Activated naive CD8-positive, alpha-beta T cell treated with anti-CD3 and anti-CD28 coated beads, Interleukin-2, amount 50 U/mL, for 24 hours (primary cell): ENCODE measurements around the gene SEMA3A.
"Not testable (repeated sequence)": the region's sequence is repeated elsewhere in the genome, so short reads cannot be mapped to it uniquely, and the experiment has no call there.

Experiments
- ATAC-seq: fragments of 150-1000 bp; cut with Tn5 transposase; one replicate; pipeline ENCODE4 v1.10.0; 2021
- DNase-seq: peaks from one replicate; pipeline ENCODE4 v3.0.0; 2021
- H3K27ac Mint-ChIP-seq: one replicate; pipeline ENCODE4 v1.8.0; 2021; ENCODE audit warnings: mild to moderate bottlenecking, mixed read lengths
- H3K27me3 Mint-ChIP-seq: one replicate; pipeline ENCODE4 v1.8.0; 2021; ENCODE audit warnings: mixed read lengths
- H3K36me3 Mint-ChIP-seq: one replicate; pipeline ENCODE4 v1.8.0; 2021; ENCODE audit warnings: low read depth, mixed read lengths
- H3K4me1 Mint-ChIP-seq: one replicate; pipeline ENCODE4 v1.8.0; 2021; ENCODE audit warnings: mixed read lengths
- H3K4me3 Mint-ChIP-seq: one replicate; pipeline ENCODE4 v1.8.0; 2021; ENCODE audit warnings: mild to moderate bottlenecking, moderate library complexity, mixed read lengths
- H3K9me3 Mint-ChIP-seq: one replicate; pipeline ENCODE4 v1.8.0; 2021; ENCODE audit warnings: mixed read lengths

SEMA3A gene

GRCh38 chr7:84154991-84155781 is 39.4 kb downstream of the SEMA3A start:
- Mint-ChIP-seq H3K27me3 (no peaks in the 10 kb centered on the region), H3K9me3 (peaks cover 4% of the 10 kb centered on the region), H3K4me3 (no peak overlapping the region), H3K36me3 (no peaks in the 10 kb centered on the region), H3K27ac (no peak overlapping the region), H3K4me1 (no peaks in the 10 kb centered on the region)
- DNase-seq (no peak), ATAC-seq (no peak)

DNA sequence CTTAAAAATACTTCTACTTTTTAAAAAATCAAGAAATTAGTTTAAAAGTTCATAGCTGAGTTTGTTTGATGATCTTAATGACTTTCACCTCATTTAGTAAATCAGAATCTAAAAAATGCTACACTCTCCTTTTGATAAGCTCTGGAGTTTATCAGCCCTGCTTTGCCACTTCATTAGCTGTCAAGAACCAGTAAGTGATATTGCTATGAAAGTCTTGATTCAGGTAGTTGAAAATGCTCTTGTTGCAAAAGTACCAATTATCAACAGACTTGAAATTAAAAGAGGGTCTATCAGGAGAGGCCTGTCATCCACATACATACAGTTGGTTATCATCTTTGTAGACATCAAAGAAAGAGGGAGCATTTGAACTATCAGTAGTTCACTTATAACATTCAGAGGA is 41.6 kb downstream of the SEMA3A start:
- Mint-ChIP-seq H3K9me3 (peaks cover 4% of the 10 kb centered on the region), H3K27ac (no peak overlapping the region), H3K4me1 (no peaks in the 10 kb centered on the region), H3K36me3 (no peaks in the 10 kb centered on the region), H3K4me3 (no peak overlapping the region), H3K27me3 (no peaks in the 10 kb centered on the region)
- DNase-seq (no peak), ATAC-seq (no peak)

DNA sequence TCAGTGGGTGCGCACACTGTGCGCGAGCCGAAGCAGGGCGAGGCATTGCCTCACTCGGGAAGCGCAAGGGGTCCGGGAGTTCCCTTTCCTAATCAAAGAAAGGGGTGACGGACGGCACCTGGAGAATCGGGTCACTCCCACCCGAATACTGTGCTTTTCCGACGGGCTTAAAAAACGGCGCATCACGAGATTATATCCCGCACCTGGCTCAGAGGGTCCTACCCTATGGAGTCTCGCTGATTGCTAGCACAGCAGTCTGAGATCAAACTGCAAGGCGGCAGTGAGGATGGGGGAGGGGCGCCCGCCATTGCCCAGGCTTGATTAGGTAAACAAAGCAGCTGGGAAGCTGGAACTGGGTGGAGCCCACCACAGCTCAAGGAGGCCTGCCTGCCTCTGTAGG is 44.2 kb downstream of the SEMA3A start:
- not testable (repeated sequence) for DNase-seq, H3K4me1 Mint-ChIP-seq, H3K36me3 Mint-ChIP-seq, H3K9me3 Mint-ChIP-seq, ATAC-seq, H3K4me3 Mint-ChIP-seq, H3K27me3 Mint-ChIP-seq, H3K27ac Mint-ChIP-seq

DNA sequence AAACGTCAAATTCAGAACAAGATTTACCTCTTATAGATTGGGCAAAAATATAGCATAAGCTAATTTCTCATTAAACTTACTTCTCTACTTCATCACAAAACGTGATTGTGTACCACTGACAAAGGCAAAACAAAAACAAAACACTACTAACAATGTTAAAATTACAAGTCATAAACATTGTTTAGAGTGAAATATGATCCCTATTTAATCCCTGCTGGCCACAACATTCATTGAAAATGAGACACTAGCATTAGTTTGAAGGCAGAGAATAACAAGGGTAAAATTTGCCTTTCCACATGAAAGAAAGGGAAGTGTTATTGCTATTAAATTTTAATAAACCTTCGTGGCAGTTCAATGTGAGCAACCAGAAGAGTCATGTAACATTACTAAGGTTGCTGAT is 45.0 kb downstream of the SEMA3A start:
- Mint-ChIP-seq H3K4me3 (no peak overlapping the region), H3K27ac (no peak overlapping the region), H3K27me3 (no peaks in the 10 kb centered on the region), H3K9me3 (peaks cover 4% of the 10 kb centered on the region), H3K4me1 (no peaks in the 10 kb centered on the region), H3K36me3 (no peaks in the 10 kb centered on the region)
- no peak for ATAC-seq
- DNase-seq = no peak

DNA sequence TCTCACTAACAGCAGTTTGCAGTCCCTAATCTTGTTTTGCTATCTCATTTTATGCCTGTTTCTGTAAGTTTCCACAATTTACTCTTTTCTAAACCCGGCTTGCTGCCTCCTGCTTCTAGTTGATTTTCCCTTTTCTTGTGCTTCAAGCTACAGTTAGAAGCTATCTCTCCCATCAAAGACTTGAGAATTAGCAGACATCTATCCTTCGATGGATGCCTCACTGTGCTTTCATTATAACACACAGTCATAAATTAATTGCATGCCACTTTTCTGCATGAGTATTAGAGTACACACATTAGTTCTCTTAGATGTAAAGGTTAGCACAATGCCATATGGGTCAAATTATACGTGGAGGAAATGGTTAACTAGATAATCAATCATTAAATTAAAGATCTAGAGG is 48.7 kb downstream of the SEMA3A start:
- Mint-ChIP-seq H3K9me3 (no peaks in the 10 kb centered on the region), H3K36me3 (no peaks in the 10 kb centered on the region), H3K27me3 (no peaks in the 10 kb centered on the region), H3K27ac (no peak overlapping the region), H3K4me3 (no peak overlapping the region), H3K4me1 (no peaks in the 10 kb centered on the region)
- no peak for DNase-seq
- no peak for ATAC-seq

DNA sequence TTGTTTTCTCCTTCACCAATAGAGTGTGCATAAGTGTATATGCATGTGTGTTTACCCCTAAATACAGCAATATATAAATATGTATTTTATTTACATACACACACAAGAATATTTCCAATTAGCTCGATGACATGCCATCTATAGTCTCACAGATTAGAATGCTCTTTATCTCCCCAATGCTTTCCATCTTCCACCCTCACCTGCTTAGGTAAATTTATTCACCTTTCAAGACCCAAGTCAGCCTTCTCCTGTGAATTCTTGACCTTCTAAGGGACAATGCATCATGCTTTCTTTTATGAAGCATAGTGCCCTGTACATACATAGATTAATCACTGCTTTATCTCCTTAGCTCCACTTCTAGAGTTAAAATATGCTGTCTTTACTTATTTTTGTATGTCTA is 49.7 kb downstream of the SEMA3A start:
- DNase-seq (no peak), ATAC-seq (no peak)
- Mint-ChIP-seq H3K4me1 (no peaks in the 10 kb centered on the region), H3K4me3 (no peak overlapping the region), H3K36me3 (no peaks in the 10 kb centered on the region), H3K27ac (no peak overlapping the region), H3K27me3 (no peaks in the 10 kb centered on the region), H3K9me3 (no peaks in the 10 kb centered on the region)

- no peak for ATAC-seq
- Mint-ChIP-seq H3K4me3 (no peak overlapping the region), H3K36me3 (no peaks in the 10 kb centered on the region), H3K9me3 (no peaks in the 10 kb centered on the region), H3K27ac (no peak overlapping the region), H3K4me1 (no peaks in the 10 kb centered on the region), H3K27me3 (no peaks in the 10 kb centered on the region)
- no peak for DNase-seq
Measured at GRCh38 chr7:84144480-84144879, 50.1 kb downstream of the SEMA3A start.

GRCh38 chr7:84142726-84143125 is 51.9 kb downstream of the SEMA3A start:
- Mint-ChIP-seq H3K27ac (no peak overlapping the region), H3K9me3 (no peaks in the 10 kb centered on the region), H3K27me3 (no peaks in the 10 kb centered on the region), H3K4me3 (no peak overlapping the region), H3K36me3 (no peaks in the 10 kb centered on the region), H3K4me1 (no peaks in the 10 kb centered on the region)
- no peak for DNase-seq
- no peak for ATAC-seq

GRCh38 chr7:84139986-84140729 is 54.4 kb downstream of the SEMA3A start:
- Mint-ChIP-seq H3K27me3 (no peaks in the 10 kb centered on the region), H3K4me3 (no peak overlapping the region), H3K36me3 (no peaks in the 10 kb centered on the region), H3K4me1 (no peaks in the 10 kb centered on the region), H3K27ac (no peak overlapping the region), H3K9me3 (no peaks in the 10 kb centered on the region)
- ATAC-seq = no peak
- no peak for DNase-seq

- no peak for DNase-seq
- ATAC-seq = no peak
- Mint-ChIP-seq H3K27me3 (no peaks in the 10 kb centered on the region), H3K4me3 (no peak overlapping the region), H3K27ac (no peak overlapping the region), H3K4me1 (no peaks in the 10 kb centered on the region), H3K9me3 (no peaks in the 10 kb centered on the region), H3K36me3 (no peaks in the 10 kb centered on the region)
Measured at GRCh38 chr7:84138411-84138810, 56.2 kb downstream of the SEMA3A start.

- Mint-ChIP-seq H3K36me3 (no peaks in the 10 kb centered on the region), H3K4me3 (no peak overlapping the region), H3K4me1 (no peaks in the 10 kb centered on the region), H3K27ac (no peak overlapping the region), H3K9me3 (no peaks in the 10 kb centered on the region), H3K27me3 (no peaks in the 10 kb centered on the region)
- DNase-seq (no peak), ATAC-seq (no peak)
Measured at GRCh38 chr7:84137812-84138211, 56.8 kb downstream of the SEMA3A start.

DNA sequence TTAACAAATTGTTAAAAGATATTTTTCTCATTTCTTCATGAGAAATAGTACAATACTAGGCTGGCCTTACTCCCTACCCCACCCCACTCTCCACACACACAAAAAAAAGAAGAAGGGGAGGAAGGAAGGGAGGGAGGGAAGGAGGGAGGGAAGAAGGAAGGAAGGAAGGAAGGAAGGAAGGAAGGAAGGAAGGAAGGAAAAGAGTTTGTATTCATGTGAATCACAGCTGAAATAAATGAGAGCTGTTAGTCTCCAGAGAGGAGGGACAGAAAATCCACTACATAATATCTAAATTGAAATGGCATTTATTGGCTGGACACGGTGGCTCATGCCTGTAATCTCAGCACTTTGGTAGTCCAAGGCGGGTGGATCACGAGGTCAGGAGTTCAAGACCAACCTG is 57.8 kb downstream of the SEMA3A start:
- no peak for ATAC-seq
- no peaks in the 10 kb centered on the region for H3K27me3 Mint-ChIP-seq
- no peaks in the 10 kb centered on the region for H3K4me1 Mint-ChIP-seq
- H3K27ac Mint-ChIP-seq = no peak overlapping the region
- H3K9me3 Mint-ChIP-seq = no peaks in the 10 kb centered on the region
- no peak for DNase-seq
- H3K4me3 Mint-ChIP-seq = no peak overlapping the region
- H3K36me3 Mint-ChIP-seq = no peaks in the 10 kb centered on the region

GRCh38 chr7:84136336-84136735 is 58.3 kb downstream of the SEMA3A start:
- ATAC-seq (no peak), DNase-seq (no peak)
- H3K27ac Mint-ChIP-seq = no peak overlapping the region
- no peaks in the 10 kb centered on the region for H3K4me1 Mint-ChIP-seq
- H3K4me3 Mint-ChIP-seq = no peak overlapping the region
- no peaks in the 10 kb centered on the region for H3K27me3 Mint-ChIP-seq
- H3K36me3 Mint-ChIP-seq = no peaks in the 10 kb centered on the region
- no peaks in the 10 kb centered on the region for H3K9me3 Mint-ChIP-seq

- Mint-ChIP-seq H3K36me3 (no peaks in the 10 kb centered on the region), H3K9me3 (no peaks in the 10 kb centered on the region), H3K4me3 (no peak overlapping the region), H3K27ac (no peak overlapping the region), H3K27me3 (no peaks in the 10 kb centered on the region), H3K4me1 (no peaks in the 10 kb centered on the region)
- no peak for DNase-seq
- no peak for ATAC-seq
Measured at GRCh38 chr7:84134169-84134568, 60.4 kb downstream of the SEMA3A start.

GRCh38 chr7:84125654-84126053 is 68.9 kb downstream of the SEMA3A start:
- no peaks in the 10 kb centered on the region for H3K27me3 Mint-ChIP-seq
- no peaks in the 10 kb centered on the region for H3K36me3 Mint-ChIP-seq
- H3K9me3 Mint-ChIP-seq = no peaks in the 10 kb centered on the region
- no peak overlapping the region for H3K27ac Mint-ChIP-seq
- no peak for ATAC-seq
- no peak overlapping the region for H3K4me3 Mint-ChIP-seq
- H3K4me1 Mint-ChIP-seq = no peaks in the 10 kb centered on the region
- DNase-seq = no peak
